ENCODE results near the gene TSPAN32.

TSPAN32 gene

DNA sequence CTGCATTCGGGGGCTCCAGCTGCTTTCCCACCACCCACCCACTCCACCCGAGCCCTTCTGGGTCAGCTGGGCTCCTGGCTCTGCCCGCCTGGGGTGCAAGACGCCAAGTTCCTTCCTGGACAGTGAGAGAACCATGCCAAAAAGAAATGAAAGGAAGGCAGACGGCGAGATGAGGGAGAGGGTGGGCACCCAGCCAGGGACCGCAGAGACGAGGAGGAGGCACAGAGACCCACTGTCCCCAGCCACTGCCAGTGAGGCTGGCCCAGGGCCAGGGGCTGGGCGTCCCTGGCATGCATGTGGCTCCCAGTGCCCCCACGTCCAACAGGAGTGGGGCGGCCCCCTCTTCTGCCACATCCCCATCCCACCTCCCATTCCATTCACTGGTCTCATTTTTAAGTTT, 64.5 kb downstream of the TSPAN32 start:
- ATAC-seq (no peak), DNase-seq (no peak)

DNA sequence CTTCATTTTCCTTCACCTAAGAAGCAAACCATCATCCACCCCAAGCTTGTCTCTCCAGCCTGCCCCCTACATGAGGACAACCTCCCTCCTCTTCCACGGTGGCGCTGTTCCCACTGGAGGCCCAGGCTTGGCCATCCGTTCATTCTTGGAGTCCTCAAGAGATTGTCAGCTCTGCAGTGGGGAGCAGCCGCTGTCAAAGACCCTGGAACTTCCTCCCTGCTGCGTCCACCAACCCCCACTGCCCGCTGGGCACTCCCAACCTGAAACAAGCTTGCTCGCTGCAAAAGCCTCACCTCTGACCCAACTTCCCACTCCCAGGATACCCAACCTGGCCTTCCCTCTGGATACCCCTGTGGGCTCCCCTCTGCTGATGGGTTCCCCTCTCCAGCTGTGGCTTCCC, 64.9 kb downstream of the TSPAN32 start:
- ATAC-seq (no peak), DNase-seq (no peak)

DNA sequence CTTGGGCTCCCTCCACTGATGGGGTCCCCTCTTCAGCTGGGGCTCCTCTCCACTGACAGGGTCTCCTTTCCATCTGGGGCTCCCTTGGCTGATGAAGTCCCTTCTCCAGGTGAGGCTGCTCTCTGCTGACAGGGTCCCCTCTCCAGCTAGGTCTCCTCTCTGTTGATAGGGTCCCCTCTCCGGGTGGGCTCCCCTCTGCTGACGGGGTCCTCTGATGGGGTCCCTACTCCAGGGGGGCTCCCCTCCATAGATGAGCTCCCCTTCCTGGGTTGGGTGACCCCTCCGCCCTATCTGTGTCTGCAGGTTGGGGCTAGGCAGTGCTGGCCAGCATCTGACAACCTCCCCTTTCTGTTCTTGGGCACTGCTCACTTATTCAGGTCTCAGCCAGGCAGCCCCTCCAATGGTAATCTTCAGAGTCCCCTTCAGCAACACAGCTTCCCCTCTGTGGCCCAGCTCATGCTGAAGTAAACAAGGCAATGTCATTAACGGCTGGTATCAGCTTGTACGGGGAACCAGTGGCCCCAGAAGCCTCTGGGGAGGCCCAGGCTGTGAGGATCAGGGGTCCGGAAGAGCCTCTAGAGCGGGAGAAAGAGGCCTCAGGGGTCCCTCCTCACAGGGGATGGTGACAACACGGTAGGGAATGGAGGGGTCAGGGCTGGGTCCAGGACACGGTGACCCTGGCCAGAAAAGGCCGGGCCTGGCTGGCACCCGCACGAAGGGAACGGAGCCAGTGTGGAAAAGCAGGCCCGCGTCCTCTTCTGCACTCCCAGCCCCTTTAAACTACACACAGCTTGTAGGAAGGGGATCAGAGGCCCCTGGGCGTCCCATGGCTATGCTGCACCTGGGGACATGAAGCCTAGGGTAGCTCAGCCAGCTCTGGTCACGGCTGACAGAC, 65.7 kb downstream of the TSPAN32 start:
- no peak for DNase-seq
- no peak for ATAC-seq

Data from stimulated activated naive CD8-positive, alpha-beta T cell treated with anti-CD3 and anti-CD28 coated beads, Interleukin-15, Interleukin-2, amounts not matched to agents 100 U/mL and 50 U/mL, for 24 hours (primary cell).